ENCODE data around the gene CHURC1.

CHURC1 gene

DNA sequence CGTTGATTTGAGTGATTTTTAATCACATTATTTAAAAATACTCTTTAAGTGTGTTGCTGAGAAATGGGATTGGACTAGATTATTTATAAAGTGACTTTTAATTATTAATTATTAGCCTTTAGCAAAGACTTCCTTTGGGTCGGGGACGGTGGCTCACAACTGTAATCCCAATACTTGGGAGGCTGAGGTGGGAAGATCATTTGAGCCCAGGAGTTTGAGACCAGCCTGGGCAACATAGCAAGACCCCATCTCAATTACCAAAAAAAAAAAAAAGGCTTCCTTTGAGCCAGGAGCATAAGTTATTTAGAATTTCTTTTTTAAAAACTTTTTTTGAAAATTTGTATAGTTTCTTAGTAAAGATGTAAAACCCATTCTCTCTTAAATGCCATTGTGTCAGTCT is 8.8 kb downstream of the CHURC1 start:
- TF ChIP-seq TAF1 (IDR thresholded peaks at IDR 0.05; ENCODE audit: borderline replicate concordance, insufficient read depth, low read length) (no peak), FOXP2 (optimal IDR thresholded peaks at IDR 0.05; ENCODE audit: borderline replicate concordance, extremely low read depth, extremely low read length, insufficient read depth) (no peak), POLR2AphosphoS5 (IDR thresholded peaks at IDR 0.05; ENCODE audit: low read depth, low read length) (no peak), SIN3A (IDR thresholded peaks at IDR 0.05; ENCODE audit: borderline replicate concordance, insufficient read depth, low read length) (no peak)
- TF ChIP-seq, protein P1, sequence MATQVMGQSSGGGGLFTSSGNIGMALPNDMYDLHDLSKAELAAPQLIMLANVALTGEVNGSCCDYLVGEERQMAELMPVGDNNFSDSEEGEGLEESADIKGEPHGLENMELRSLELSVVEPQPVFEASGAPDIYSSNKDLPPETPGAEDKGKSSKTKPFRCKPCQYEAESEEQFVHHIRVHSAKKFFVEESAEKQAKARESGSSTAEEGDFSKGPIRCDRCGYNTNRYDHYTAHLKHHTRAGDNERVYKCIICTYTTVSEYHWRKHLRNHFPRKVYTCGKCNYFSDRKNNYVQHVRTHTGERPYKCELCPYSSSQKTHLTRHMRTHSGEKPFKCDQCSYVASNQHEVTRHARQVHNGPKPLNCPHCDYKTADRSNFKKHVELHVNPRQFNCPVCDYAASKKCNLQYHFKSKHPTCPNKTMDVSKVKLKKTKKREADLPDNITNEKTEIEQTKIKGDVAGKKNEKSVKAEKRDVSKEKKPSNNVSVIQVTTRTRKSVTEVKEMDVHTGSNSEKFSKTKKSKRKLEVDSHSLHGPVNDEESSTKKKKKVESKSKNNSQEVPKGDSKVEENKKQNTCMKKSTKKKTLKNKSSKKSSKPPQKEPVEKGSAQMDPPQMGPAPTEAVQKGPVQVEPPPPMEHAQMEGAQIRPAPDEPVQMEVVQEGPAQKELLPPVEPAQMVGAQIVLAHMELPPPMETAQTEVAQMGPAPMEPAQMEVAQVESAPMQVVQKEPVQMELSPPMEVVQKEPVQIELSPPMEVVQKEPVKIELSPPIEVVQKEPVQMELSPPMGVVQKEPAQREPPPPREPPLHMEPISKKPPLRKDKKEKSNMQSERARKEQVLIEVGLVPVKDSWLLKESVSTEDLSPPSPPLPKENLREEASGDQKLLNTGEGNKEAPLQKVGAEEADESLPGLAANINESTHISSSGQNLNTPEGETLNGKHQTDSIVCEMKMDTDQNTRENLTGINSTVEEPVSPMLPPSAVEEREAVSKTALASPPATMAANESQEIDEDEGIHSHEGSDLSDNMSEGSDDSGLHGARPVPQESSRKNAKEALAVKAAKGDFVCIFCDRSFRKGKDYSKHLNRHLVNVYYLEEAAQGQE (IDR thresholded peaks at IDR 0.05; ENCODE audit: insufficient read depth in 1 of 2, low read depth in 2 of 2, low read length in 2 of 2): no peak

DNA sequence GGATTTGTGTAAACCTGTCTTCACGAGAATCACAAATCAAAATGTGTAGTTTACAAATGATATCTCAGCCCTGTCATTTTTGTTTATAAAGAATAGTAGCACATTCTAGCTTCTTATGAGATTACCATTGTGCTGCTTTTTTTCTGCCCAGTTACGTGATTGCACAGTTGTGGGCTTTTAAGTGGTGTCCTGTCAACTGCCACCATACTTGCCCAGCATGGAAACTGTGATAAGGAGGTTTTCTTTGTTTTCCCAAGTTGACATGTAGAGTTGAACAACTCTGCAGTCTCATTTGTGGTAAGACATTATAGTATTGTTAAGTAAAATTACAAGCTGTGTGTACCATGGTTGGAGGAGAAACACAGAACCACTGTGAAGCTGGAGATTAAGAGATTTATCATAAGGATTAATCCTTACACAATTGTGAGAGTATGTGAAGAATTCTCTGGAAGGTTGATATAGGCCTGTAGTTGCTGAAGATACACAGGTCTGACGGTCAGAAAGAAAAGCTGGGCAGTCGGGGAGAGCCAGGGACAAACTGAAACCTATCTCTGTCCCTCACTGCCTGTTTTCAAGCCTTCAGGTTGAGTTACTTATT is 12.2 kb downstream of the CHURC1 start:
- TF ChIP-seq POLR2AphosphoS5 (IDR thresholded peaks at IDR 0.05; ENCODE audit: low read depth, low read length): no peak
- TF ChIP-seq TAF1 (IDR thresholded peaks at IDR 0.05; ENCODE audit: borderline replicate concordance, insufficient read depth, low read length): no peak
- TF ChIP-seq FOXP2 (optimal IDR thresholded peaks at IDR 0.05; ENCODE audit: borderline replicate concordance, extremely low read depth, extremely low read length, insufficient read depth): no peak
- TF ChIP-seq SIN3A (IDR thresholded peaks at IDR 0.05; ENCODE audit: borderline replicate concordance, insufficient read depth, low read length): no peak
- TF ChIP-seq, protein P1 (IDR thresholded peaks at IDR 0.05; ENCODE audit: insufficient read depth in 1 of 2, low read depth in 2 of 2, low read length in 2 of 2): no peak

DNA sequence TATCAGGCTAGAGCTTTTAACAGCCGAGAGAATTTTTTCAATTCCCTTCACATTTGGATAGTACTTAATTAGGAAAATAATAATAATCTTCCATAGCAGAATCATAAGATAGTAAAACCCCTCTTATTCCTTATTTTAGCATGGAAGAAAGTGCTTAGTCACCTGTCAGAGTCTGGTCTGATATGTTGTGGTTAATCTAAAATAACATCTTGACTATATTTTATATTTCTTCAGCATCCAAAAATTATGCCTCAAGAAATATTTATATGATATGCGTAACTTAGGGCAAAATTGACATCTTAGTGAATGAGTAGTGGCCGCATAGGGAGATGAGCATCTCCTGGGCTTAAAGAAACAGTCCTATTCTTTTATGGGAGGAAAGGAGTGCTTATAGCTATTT is 12.8 kb downstream of the CHURC1 start:
- TF ChIP-seq, protein P1 (IDR thresholded peaks at IDR 0.05; ENCODE audit: insufficient read depth in 1 of 2, low read depth in 2 of 2, low read length in 2 of 2): no peak

DNA sequence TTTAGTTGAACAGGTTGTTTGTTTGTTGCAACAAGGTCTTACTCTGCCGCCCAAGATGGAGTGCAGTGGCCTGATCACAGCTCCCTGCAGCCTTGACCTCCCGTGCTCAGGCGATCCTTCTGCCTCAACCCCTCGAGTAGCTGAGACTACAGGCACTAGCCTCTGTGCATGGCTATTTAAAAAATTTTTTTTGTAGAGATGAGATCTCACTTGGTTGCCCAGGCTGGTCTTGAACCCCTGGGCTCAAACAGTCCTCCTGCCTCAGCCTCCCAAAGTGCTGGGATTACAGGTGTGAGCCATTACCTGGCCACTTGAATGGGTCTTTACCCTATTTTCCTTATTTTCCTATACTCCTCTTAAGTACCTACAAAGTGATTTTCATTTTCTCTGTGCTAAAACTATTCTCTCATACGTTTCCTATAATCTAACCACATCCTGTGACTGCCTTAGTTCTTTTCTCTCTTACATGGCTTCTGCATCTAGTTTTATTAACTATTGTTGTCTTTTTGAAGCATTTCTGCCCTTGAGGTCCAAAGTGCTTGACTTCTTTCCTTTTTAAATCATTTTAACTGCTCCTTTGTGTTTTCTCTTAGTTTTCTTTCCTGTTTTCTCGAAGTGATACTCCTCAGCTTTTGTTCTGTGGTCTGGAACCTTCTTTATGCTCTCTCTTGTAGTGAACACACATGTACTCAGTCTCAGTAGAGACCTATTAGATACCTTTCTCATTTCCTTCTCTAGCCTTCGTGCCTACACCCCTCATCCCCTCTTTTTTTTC is 14.2 kb downstream of the CHURC1 start:
- TF ChIP-seq POLR2AphosphoS5 (IDR thresholded peaks at IDR 0.05; ENCODE audit: low read depth, low read length) (no peak), TAF1 (IDR thresholded peaks at IDR 0.05; ENCODE audit: borderline replicate concordance, insufficient read depth, low read length) (no peak), FOXP2 (optimal IDR thresholded peaks at IDR 0.05; ENCODE audit: borderline replicate concordance, extremely low read depth, extremely low read length, insufficient read depth) (no peak)
- TF ChIP-seq, protein P1 (IDR thresholded peaks at IDR 0.05; ENCODE audit: insufficient read depth in 1 of 2, low read depth in 2 of 2, low read length in 2 of 2): no peak

DNA sequence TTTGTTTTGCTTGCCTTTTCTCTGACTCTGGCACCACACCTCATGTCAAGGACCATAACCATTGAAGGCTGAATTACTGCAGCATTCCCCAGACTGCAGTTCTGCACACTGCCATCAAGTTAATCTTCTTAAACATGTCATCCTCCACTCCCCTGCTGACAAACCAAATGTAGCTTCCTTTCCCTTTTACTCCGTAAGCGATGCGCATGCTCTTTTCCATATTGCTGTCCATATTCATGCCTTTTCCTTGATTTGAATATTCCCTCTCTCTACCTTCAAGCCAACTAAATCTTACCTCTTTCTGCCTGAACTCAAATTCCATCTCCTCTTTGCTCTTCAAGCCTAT is 14.7 kb downstream of the CHURC1 start:
- TF ChIP-seq FOXP2 (optimal IDR thresholded peaks at IDR 0.05; ENCODE audit: borderline replicate concordance, extremely low read depth, extremely low read length, insufficient read depth) (no peak), TAF1 (IDR thresholded peaks at IDR 0.05; ENCODE audit: borderline replicate concordance, insufficient read depth, low read length) (no peak), SIN3A (IDR thresholded peaks at IDR 0.05; ENCODE audit: borderline replicate concordance, insufficient read depth, low read length) (no peak), POLR2AphosphoS5 (IDR thresholded peaks at IDR 0.05; ENCODE audit: low read depth, low read length) (no peak)
- TF ChIP-seq, protein P1 (IDR thresholded peaks at IDR 0.05; ENCODE audit: insufficient read depth in 1 of 2, low read depth in 2 of 2, low read length in 2 of 2): no peak

All from PFSK-1 (cell line).